Stimulated activated CD4-positive, alpha-beta T cell treated with anti-CD3 and anti-CD28 coated beads, Interleukin-4, amount 100 ng/mL, for 48 hours (primary cell): ENCODE results near the gene ZNF574.

ENCODE experiments used
- DNase-seq, 2 donors: peaks; one replicate each; pipeline ENCODE4 v3.0.0-alpha.2; 2020; ENCODE audit warnings: low read depth in 2 of 2

ZNF574 gene

DNA sequence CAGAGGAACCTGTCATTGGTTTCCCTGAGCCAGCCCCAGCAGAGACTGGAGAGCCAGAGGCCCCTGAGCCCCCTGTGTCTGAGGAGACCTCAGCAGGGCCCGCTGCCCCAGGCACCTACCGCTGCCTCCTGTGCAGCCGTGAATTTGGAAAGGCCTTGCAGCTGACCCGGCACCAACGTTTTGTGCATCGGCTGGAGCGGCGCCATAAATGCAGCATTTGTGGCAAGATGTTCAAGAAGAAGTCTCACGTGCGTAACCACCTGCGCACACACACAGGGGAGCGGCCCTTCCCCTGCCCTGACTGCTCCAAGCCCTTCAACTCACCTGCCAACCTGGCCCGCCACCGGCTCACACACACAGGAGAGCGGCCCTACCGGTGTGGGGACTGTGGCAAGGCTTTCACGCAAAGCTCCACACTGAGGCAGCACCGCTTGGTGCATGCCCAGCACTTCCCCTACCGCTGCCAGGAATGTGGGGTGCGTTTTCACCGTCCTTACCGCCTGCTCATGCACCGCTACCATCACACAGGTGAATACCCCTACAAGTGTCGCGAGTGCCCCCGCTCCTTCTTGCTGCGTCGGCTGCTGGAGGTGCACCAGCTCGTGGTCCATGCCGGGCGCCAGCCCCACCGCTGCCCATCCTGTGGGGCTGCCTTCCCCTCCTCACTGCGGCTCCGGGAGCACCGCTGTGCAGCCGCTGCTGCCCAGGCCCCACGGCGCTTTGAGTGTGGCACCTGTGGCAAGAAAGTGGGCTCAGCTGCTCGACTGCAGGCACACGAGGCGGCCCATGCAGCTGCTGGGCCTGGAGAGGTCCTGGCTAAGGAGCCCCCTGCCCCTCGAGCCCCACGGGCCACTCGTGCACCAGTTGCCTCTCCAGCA is 4.2 kb downstream of the ZNF574 start:
- no peak for DNase-seq

DNA sequence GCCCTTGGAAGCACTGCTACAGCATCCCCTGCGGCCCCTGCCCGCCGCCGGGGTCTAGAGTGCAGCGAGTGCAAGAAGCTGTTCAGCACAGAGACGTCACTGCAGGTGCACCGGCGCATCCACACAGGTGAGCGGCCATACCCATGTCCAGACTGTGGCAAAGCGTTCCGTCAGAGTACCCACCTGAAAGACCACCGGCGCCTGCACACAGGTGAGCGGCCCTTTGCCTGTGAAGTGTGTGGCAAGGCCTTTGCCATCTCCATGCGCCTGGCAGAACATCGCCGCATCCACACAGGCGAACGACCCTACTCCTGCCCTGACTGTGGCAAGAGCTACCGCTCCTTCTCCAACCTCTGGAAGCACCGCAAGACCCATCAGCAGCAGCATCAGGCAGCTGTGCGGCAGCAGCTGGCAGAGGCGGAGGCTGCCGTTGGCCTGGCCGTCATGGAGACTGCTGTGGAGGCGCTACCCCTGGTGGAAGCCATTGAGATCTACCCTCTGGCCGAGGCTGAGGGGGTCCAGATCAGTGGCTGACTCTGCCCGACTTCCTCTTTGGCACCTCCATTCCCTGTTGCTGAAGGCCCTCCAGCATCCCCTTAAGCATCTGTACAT is 4.9 kb downstream of the ZNF574 start:
- DNase-seq = no peak

DNA sequence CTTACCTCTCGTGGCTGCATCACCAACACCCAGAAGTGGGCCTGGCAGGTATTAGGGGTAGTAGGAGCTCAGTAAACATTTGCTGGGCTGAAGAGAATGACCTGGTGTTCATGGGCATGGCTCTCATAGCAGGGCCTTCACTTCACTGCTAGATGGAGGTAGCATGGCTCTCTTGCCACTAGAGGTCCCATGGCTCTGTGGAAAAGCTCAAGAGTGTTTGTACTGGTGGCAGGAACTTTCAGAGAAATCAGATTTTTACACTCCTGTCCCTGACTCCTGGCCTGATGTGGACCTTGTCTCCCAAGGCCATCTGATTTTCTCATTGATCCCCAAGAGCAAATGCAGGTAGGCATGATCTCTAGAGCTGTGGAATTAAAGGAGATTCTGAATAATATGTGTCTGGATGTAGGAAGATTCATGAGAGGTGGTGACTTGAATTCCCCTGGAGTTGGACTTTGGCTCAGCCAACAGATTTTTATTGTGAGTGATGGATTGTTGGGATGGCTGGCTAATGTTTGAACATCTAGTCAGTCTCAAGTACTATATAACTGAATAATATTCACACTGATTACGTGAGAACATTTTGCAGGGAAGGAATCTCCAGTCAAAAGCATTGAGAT is 5.7 kb downstream of the ZNF574 start:
- DNase-seq = no peak

DNA sequence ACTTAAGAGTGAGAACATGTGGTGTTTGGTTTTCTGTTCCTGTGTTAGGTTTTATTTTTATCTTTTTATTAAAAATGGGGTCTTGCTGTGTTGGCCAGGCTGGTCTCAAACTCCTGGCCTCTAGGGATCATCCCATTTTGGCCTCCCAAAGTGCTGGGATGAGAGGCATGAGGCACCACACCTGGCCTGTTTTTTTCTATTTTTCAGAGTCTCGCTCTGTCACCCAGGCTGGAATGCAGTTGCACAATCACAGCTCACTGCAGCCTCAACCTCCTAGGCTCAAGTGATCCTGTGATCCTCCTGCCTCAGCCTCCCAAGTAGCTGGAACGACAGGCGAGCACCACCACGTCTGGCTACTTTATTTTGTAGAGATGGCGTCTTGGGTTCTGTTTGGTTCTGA is 7.6 kb downstream of the ZNF574 start:
- DNase-seq = no peak

DNA sequence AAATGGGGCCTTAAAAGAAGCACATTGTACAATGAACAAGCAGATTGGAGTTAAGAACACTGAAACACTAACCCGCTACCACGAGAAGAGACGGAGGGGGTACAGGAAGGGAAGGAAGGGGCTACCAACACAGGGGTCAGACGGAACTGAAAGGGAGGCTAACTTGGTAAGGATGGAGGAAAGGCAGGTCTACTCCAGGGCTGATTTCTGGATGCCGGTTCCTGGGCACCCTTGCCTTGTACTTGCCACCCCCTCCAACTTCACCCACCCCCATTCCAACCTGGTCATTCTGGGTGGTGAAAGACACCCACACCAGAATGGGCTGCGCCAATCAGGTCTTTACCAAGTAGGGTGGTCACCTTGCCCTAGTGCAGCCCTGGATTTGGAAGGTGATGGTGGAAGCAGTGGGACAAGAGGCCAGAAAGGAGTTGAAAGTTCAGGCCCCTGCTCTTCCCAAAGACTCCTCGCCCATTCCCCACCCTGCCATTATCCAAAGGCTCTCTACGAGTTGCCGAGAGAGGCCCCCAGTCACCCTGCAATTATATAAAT is 10.3 kb downstream of the ZNF574 start:
- no peak for DNase-seq

DNA sequence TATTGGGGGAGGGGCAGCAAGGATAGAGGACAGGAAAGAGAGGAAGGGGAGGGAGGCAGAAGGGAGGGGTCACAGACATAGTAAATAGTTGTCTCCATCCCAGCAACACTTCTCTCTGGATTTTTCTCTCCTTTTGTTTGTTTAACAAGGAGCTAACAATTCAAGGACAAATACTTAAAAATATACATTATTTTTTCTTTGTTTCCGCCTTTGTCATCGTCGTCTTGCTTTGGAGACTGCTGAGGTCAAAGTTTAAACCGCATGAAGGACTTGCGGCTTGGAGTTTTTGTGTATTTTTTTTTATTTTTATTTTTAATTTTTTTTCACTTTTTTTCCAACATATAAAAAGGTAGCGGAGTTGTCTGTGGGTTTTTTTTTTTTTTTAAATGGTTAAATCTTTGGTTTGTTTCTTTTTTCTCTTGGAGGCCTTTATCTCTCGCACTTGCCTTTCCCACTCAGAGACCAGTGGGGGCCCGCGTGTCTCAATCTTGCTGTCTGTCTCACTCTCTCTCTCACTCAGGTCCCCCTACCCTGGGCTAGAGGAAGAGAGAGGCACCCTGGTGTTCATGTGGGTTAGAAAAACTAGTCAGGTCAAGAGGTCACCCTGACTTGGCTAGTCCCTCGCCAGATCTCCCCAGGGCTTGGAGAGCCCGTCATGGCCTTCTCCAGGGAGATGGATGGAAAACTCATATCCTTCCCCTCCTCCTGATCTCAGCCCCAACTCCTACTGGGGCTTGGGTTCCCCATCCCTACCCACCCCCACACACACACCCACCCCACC is 11.0 kb downstream of the ZNF574 start:
- DNase-seq = no peak

- no peak for DNase-seq
These were observed 12.7 kb downstream of the ZNF574 start for GRCh38 chr19:42088471-42089190.

GRCh38 chr19:42089191-42089750 is 13.3 kb downstream of the ZNF574 start:
- DNase-seq = no peak

GRCh38 chr19:42089772-42090171 is 13.8 kb downstream of the ZNF574 start:
- no peak for DNase-seq

GRCh38 chr19:42090672-42091071 is 14.7 kb downstream of the ZNF574 start:
- DNase-seq = no peak

- no peak for DNase-seq
These were observed 15.3 kb downstream of the ZNF574 start for GRCh38 chr19:42091300-42091699.

DNA sequence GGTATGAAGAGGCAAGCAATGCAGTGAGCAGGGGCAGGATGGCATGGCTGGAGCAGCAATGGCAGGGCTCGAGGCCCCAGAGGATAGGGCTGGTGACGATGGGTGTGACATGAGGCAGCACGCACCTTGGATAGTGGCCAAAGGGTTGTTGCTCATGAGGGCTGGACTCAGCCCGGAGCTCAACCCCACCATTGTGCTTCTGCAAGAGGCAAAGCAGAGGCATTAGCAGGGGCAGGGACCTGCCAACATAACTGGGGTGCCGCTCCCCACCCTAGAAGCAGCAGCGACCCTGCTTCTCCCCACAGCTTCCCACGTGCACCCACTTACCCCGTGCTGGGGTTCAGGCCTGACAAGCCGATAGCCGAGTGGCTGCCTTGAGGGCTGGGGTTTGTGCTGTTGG is 15.8 kb downstream of the ZNF574 start:
- no peak for DNase-seq

GRCh38 chr19:42092350-42092749 is 16.4 kb downstream of the ZNF574 start:
- no peak for DNase-seq

DNA sequence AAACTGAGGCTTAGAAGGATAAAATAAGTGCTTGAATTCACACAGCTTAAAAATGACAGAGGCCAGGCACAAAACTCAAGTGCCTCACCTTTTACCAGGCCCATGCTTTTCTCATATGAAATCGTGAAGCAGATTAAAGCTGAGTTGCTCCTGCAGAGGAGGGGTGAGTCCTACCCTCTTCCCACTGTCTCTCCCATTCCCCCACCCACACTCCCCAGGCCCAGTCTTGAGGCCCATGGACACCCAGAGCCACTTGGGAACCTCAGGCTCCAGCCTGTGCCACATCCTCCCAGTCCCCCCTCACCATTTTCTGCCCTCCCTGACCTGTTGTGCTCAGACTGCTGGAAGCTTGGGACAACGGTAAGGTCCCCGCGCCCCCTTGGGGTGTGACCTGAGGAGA is 17.5 kb downstream of the ZNF574 start:
- DNase-seq = no peak

- no peak for DNase-seq
These were observed 18.0 kb downstream of the ZNF574 start for GRCh38 chr19:42093926-42094325.

DNA sequence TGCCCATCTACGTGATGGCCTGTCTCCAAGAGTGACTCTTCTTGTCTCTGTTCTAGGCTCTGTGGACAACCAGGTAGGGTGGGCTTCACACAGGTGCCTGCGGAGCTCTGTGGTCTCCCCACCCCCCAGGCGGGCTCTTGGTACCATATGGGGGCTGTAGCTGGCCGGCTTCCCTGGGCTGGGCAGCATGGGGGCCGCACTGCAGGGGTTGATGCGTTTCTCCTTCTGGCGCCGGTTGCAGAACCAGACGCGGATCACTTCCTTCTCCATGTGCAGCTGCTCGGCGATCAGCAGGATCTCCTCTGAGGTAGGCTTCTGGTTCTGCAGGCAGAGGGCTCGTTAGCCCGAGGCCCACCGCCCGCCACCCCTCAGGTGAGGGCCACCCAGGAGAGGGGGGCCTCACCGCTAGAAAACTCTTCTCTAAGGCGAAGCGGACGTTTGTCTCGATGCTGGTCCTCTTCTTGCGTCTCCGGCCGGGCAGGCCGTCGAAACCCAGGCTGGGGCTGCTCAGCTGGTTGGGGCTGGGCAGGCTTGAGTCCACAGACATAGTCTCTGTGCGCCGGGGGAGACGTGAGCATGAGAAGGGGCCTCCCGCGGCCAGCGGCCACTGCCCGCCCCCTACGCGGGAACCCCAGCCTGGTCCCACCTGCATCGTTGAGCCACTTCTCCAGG is 19.3 kb downstream of the ZNF574 start:
- DNase-seq = no peak

- no peak for DNase-seq
These were observed 19.9 kb downstream of the ZNF574 start for GRCh38 chr19:42095814-42096230.

GRCh38 chr19:42096255-42096837 is 20.4 kb downstream of the ZNF574 start:
- DNase-seq = no peak

GRCh38 chr19:42097461-42097860 is 21.5 kb downstream of the ZNF574 start:
- no peak for DNase-seq

GRCh38 chr19:42098781-42099180 is 22.8 kb downstream of the ZNF574 start:
- no peak for DNase-seq
